KG1 (cell line): ENCODE results near the gene DSG2.
"Not testable (repeated sequence)": the region's sequence is repeated elsewhere in the genome, so short reads cannot be mapped to it uniquely, and the experiment has no call there.

Experiments used
- DNase-seq: peaks from one replicate; lab custom pipeline; 2025; lab: John Stamatoyannopoulos, UW

Gene DSG2

DNA sequence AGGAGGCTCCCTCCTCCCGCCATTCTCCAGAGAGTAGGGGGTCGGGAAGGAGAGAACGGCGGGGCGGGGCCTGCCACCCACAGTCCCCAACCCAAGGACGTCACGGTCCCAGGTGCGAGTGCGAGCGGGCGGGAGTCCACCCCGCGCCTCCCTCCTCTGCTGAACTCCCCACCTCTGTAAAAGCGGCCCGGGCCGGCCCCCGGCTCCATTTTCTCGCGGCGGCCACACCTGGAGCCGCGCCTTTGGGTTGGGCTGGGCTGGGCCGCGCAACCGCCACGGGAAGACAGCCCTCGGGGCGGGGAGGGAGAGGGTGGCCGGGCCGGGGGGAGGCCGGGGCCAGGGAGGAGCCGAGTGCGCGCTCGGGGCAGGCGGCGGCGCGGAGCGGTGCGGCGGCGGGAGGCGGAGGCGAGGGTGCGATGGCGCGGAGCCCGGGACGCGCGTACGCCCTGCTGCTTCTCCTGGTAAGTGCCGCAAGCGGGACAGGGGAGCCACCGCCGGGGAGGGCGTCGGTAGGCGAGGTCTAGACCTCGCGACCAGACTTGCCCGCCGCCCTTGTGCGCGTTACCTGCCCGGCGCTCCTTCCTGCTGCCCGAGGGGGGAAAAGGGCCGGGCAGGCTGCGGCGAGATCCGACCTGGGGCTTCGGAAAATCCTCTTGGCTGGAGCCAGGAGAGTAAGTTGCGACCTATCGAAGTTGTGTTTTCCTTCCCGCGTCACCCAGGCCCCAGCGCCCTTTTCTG is at the start of gene DSG2:
Gene DSG2, plus strand, starts transcription at position 342 of the 738 bp plus-strand sequence. Its CDS starts 75 bp downstream, at position 417.
- no peak for DNase-seq

DNA sequence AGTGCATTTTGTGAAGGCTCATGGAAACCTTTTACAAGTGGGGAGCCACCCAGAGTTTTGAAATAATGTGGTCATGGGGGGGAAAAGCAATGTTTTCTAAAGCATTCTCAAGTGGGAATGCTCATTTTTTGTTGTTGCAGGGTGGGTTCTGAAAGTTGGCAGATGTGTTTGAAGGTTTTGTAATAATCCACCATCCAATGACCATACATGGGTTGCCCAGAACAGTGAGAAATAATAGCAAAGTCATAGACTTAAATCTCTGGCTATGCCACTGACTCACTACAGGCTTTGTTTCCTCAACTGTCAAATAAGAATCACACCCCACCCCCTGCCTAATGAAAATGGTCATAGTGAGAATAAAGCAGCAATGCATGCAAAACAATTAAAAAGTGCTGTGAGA is 47.6 kb upstream of the DSG2 start:
- no peak for DNase-seq

DNA sequence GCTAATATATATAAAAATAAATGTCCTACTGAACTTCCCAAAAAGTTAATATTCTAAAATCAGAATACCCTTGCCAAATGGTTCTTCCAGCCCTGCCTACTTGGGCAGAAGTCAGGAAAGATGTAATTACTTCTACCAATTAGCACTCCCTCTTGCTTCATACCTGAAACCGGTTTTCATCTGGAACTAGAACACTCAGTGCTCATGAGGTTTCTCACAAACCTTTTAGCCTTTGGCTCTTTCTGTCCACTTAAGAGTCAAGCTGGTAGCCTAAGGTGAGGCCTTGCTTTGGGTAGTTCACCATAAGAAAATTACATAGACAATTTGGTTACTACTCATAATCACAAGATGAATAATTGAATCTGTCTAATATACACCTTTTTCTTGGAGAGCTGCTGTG is 46.4 kb upstream of the DSG2 start:
- DNase-seq, result no peak

DNA sequence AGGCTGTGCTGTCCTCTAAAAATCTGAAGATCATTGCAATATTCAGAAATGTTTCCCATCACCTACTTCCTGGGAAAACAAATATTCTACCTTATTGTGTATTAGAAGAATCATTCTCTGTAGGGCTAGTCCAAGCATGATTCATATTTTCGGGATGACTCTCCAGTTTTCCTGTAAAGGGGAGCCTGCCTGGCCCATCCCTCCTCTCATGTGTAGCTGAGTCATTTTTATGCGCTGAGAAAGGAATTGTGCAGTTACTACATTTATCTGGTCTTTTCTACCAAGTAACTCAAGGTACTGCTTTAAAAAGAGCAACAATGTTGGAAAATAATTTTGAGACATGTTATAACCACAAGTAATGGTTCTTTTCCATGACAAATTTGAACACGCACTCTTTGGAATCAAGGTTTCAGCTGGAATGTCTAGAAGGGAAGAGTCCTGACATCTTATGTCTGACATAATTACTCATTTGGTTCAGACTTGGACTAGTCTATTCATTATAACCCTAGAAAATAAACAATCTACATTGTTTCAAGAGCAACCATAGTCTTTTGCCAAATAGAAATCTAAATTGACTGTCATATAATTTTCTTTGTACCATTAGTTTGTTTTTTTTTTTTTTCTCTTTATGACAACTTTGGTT is 43.8 kb upstream of the DSG2 start:
- DNase-seq, result no peak

DNA sequence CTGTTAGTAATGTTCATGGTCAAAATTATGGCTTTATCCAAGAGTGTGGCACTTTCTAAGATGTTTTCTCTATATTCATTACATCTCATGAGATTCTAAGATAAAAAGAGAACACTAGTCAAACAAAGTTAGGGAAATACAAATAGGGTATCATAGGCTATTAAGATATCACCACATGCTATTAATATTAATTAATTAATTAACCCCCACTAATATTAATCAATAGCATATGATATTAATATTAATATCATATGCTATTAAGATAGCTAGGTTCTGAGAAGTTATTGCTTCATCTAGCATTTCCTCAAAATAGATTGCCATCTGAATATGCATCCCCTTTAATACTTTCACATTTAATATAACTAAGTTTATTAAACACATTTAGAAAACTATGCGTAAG is 28.3 kb upstream of the DSG2 start:
- no peak for DNase-seq

DNA sequence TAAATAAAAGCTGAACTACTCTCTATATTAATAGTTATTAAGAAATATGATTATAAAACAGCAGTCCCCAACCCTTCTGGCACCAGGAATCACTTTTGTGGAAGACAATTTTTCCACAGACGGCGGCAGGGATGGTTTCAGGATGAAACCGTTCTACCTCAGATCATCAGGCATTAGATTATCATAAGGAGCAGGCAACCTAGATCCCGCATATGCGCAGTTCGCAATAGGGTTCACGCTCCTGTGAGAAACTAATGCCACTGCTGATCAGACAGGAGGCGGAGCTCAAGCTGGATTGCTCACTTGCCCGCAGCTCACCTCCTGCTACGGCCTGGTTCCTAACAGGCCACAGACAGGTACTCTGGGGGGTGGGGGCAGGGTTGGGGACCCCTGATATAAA is 19.3 kb upstream of the DSG2 start:
- no peak for DNase-seq

DNA sequence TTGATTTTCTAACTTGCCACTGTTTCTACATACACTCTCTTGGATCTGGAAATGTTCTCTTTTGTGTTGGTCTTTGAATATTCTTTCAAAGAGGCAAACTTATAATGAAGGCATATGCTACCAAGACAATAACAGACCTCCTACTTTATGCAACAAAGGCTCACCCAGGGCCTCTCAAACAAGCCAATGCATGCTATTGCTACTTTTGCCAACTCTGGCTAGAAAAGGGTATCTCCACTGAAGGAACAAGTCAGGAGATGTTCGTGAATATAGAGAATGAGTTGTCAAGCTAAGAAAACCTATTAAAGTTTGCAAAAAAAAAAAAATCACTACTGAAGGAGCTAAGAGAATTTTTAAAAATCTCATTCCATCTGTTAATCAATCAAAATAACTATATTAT is 15.9 kb upstream of the DSG2 start:
- no peak for DNase-seq

DNA sequence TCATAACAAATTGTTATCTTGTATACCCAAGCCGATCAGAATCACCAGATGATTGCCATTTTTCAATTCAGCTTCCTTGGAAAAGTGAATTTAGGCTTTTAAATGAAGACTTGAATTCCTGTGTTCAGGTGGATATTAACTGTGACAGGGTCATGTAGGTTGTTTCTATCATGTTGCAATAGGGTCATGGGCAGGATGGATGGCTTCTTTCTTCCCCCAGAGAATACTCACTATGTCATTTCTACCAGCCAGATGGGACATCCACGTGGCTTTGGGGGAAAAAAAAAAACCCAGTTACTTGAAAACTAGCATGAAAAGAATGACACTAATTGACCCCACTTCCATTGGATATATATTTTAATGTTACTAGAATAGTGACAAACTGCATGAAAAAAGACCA is 14.6 kb upstream of the DSG2 start:
- no peak for DNase-seq

DNA sequence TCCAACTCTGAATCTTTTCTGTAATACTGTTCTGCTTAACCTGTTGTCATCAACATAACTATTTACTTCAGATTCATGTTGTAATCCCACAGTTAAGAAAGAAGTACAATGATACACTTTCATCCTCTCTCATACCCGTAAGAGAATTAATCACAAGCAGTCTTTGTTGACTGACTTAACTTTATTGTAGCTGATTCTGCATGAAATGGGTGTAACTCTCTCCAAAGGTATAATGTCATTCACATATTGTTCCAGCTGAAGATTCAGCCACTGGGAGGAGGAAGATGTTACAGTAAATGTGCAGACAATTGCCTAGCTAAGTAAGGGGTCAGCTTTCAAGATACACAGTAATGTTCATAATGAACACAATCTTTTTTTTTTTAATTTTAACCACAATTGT is 13.5 kb upstream of the DSG2 start:
- DNase-seq, result no peak

DNA sequence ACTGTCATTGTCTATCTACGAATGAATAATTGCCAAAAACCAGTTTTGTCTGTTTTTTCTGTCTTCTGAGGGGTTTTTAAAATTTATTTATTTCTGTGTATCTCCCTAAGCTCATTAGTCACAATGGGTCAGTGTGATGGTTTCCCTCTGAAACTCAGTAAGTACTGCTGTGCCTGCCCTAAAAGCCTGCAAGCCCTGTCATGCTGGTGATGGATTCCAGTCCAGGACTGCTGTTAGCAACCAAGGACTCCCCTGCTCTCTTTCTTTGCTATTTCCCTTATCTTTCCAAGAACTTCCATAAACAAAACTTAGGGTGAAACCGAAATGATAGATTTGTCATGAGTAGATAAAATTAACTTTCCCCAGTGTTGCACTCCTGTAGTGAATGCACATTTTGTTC is 11.8 kb upstream of the DSG2 start:
- no peak for DNase-seq

DNA sequence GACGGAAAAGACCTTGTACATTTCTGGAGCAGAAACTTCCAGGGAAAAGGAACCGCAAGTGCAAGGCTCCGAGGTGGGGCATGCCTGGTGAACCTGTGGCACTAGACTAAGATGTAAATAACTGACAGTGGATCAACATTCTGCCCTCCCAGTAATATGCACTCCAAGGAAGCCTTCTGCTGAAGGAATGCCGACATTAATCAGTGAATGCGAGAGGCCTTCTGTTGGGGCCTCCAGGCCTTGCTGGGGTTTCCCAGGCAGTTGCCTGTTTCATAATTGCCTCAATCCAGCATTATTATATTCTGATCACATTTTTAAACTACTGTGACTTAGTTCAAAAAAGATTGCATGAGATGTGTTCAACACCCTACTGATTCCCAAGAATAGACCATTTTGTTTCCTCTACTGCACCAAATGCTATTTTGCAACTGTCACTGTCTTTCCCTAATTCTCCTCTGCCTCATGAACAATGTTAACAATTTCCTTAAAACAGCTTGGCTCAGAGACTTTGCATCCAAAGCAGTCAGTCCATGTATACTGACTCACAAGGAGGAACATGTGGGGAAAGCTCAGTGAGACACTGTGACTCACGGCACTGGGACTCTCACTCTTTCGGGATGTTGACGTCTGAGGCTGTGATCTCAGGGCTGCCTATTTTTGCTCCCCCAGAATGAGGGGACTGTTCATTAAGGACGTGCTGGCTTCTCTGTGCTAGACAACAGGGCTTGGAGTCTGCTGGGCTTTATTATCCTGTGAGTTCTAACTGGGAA is 10.5 kb upstream of the DSG2 start:
- DNase-seq, result no peak

DNA sequence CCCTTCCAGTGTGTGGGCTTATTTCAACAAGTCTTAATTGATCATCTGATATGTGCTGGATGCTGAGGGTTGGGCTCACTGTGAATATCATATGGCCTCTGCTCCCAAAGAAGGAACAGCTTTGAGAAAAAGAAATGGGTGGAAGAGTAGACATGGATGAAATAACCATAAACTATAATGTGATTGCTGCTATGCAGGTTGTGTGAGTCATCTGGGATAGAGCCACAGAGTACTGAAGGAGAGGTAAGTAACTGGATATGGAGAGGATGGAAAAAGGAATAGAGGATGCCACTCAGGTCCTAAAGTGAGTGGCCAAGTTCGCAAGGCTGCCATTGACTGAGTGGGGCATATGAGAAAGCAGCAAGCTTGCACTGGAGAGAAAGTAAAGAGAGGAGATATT is 8.7 kb upstream of the DSG2 start:
- no peak for DNase-seq

DNA sequence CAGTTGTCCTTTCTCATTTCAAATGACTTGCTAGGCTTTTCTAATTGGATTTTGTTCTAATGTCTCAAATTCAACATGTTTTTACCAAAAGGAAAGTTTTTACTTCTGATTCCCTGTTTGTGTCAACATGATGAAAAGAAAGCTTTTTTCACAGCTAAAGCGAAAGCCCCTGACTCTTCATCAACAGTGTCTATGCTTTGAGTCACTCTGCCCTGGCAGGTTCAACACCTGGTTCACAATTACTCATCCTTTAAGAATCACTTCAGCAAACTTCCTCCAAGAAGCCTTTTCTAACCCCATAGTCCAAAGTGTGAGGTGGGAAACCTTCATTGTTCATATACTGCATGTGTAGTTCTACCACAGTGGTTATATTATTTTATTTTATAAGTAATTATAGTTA is 7.6 kb upstream of the DSG2 start:
- no peak for DNase-seq

DNA sequence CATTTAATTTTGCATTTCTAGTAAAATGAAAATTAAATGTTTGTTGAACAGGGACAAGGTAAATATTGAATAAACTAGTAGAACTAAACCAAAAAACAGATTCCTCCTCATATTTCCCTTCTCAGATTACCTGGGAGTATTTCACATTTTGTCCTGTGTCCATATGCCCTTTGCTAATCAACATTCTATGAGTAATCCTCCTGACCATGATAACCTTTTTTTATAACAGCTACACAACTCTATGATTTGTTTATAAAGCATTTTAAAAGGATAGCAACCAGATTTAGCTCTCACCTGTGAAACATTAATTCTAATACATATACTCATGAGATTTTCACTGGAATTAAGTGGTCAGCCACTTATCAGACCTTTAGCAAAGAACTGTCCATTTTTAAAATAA is 7.1 kb upstream of the DSG2 start:
- DNase-seq, result no peak

DNA sequence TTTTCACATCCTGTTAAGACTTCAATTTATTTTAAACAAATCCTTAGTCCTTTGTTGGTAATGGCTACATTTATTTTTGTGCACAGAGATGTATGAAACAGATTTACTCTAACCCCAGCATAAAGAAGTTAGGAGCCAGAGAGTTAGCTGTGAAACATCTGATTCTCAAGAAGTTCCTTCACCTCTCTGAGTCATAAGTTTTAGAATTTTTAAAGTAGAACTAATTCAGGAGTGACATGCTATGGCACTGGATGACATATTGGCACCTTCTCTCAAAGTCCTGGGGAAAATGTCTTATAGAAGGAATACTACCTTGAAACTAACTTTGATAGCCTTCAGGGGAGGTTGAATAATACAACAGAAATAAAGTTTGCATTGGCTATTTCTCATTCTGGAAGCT is 6.4 kb upstream of the DSG2 start:
- DNase-seq, result no peak

DNA sequence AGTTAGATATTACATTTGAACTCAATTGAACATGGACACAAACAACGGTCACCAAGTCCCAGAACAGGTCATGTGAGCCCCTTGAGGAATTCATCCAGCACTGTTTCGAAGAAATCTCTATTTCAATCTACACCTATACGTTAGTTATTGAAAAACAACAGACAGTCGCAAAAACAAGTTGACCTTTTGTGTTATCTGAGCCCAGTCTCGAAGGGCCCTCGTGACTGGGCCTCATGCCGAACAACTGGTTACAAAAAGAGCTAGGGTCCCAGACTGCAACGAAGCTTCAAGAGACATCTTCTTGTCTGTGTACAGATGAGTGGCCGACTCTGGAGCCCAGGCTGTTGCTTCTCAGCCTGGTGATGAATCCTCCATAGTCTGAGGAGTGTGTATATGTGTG is 5.3 kb upstream of the DSG2 start:
- no peak for DNase-seq

DNA sequence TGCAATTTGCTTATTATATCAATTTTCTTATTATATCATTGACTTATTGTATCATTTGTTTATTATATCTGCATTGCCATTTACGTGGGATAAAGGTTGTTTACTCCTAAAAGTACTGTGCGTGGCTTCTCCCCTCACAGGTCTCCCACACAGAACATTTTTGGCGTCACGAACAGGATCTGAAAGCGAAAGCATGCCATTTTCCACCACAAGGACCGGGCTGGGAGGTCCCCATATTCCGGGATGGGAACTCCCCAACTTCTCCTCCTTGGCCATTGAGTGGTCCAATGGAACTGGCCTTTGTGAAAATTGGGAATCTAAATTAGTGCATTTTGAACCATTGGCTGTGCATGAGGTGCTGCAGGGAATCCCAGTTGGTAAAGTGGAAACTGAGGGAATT is 4.8 kb upstream of the DSG2 start:
- no peak for DNase-seq

DNA sequence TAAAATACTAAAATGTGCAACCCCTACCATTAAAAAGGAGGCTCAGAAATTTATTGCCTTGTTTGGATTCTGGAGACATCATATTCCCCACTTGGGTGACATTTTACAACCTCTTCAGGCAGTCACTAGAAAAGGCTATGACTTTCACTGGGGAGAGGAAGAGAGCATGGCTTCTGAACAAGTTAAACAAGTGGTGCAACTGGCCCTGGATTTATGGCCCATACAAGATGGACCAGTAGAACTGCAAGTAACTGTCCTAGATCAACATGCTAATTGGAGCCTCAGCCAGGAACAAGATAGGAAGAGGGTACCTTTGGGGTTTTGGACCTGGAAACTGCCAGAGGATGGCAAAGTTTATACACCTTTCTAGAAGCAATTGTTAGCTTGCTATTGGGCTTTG is 4.0 kb upstream of the DSG2 start:
- no peak for DNase-seq

DNA sequence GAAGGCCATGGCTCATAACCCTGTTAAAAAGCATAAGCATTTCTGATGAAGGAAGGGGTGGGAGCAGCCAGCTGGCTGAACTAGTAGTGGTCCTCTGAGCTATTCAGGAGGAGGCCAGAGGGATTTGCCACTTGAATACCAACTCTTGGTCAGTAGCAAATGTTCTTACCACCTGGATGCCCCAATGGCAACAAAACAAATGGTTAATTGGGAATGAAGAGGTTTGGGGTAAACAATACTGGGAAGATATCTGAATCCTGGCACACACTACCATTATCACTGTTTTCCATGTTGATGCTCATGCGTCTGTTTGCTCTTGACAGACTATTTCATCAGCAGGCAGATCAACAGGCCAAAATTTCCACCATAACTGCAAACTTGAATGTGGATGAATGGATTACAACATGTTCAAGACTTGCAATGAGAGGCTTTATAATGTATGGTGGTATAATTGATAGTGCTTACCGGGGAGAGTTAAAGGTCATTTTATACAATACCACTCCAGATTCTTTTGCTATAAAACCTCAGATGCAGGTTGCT is 3.2 kb upstream of the DSG2 start:
- DNase-seq, result not testable (repeated sequence)

DNA sequence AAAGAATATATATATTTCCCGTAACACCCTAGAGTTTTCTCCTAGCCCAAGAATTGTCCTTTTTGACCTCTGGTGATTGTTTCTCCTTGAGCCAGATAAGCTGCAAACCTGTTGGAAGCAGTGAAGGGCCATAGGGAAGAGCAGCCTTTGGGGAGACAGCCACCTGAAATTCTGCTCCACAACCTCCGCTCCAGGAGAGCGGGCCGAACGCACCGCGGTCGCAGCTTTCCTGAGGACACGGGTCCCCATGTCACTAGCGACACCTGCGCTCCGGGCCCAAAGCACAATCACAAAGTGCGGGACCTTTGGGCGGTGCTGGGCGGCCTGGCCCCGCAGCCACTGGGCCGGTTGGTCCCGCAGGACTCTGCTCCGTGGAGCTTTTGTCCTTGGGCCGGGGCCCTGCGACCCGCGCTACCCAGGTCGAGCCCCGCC is 557 bp upstream of the DSG2 start:
- DNase-seq, result no peak

DNA sequence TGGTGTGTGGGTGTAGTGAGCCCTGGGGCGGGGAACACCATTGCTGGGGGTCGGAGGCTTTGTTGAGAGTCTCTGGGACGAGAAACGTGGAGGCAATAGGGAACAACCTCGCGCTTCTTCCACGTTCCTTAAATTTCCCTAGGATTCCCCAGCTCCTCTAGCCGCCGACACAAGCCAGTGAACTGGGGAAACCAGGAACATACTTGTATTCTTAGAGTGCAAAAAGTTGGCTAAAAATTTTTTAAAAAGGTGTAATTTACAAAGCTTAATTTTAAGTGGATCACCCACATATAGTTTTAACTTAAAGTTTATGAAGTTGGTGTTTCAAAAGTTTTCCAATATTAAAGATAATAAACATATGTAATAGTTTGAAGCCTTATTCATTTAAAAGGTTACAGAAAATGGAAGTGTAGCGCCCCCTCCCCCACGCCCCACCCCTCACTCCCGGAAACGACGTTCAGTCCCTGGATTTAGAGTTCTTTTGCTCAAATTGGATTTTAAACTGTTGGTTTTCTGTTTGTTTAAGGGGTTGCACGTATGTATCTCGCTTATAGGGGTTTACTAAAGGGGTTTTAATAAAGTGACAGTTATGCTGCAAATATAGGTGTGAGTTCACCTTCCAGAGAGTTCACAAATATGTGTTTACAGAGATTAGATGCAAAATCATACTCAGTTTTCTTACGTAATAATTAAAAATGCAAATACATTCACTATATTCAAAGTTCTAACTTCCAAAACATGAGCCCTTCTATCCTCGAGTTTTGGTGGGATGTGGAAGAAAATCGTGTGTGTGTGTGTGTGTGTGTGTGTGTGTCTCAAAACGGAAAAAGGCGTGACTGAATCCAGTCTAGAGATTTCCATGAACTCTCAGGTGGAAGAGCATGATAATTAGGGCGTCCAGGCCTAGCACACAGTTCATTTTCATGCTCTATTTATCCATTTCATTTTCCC is 872 bp downstream of the DSG2 start:
- peak; percentile 5 for DNase-seq
